Transverse colon (tissue), 3 donors: Measurements from ENCODE around the gene CDCA7L.

Experiments
- CTCF ChIP-seq, 5 experiments: fragments of 200-600 bp in 3 of 5; fragments of 450-650 bp in 2 of 5; sonication (generic) in 3 of 5; IDR thresholded peaks; 1 replicate in 2 of 5; 2 replicates in 3 of 5; pipeline ENCODE4 v1.5.1; 2016 to 2017; ENCODE audit warnings: antibody characterized with exemption in 5 of 5, inconsistent platforms in 3 of 5, mild to moderate bottlenecking in 2 of 5, moderate library complexity in 1 of 5
- EP300 ChIP-seq: sonication (generic); formaldehyde crosslinking; IDR thresholded peaks from one replicate; pipeline ENCODE4 v1.6.1; 2017; ENCODE audit warnings: antibody characterized with exemption, low read depth

- TF ChIP-seq CTCF (IDR thresholded peaks at IDR 0.05) = no peak
- TF ChIP-seq EP300 = no peak
Measured at GRCh38 chr7:21946222-21946709, 567 bp upstream of the CDCA7L start.
